Ovary (tissue), 9 donors: ENCODE measurements around the gene MRPL39. TPM values are rescaled to one million over a fixed set of nuclear protein-coding genes. Genes with fewer than 3 reads are reported as not detected.

ENCODE experiments used
- DNase-seq, 5 donors: peaks; one replicate each; pipeline ENCODE4 v3.0.0-alpha.2; 2019 to 2020
- H3K27ac ChIP-seq, 2 donors: fragments of 200-600 bp; one replicate each; pipeline versions ENCODE4 v1.5.1 to v1.8.0; 2019 to 2022
- H3K27me3 ChIP-seq: fragments of 200-600 bp; one replicate; pipeline ENCODE4 v1.8.0; 2022
- H3K36me3 ChIP-seq: fragments of 200-600 bp; sonication (generic); one replicate; pipeline ENCODE4 v1.5.1; 2019
- H3K4me1 ChIP-seq: one replicate; pipeline ENCODE4 v1.8.1; 2013; ENCODE audit warnings: mild to moderate bottlenecking, moderate library complexity; ENCODE audit not compliant: insufficient read depth
- H3K4me3 ChIP-seq: fragments of 200-600 bp; sonication (generic); one replicate; pipeline ENCODE4 v1.5.1; 2017
- H3K9me3 ChIP-seq, 2 donors: fragments of 200-600 bp in 1 of 2; sonication (generic) in 1 of 2; one replicate each; pipeline versions ENCODE4 v1.5.1 to v1.8.1; 2013 to 2019; ENCODE audit warnings: mild to moderate bottlenecking in 1 of 2, moderate library complexity in 1 of 2
- EP300 ChIP-seq: sonication (generic); formaldehyde crosslinking; IDR thresholded peaks from one replicate; pipeline ENCODE4 v1.6.1; 2017; ENCODE audit warnings: antibody characterized with exemption
- POLR2A ChIP-seq: fragments of 450-650 bp; IDR thresholded peaks from one replicate; pipeline ENCODE4 v1.6.1; 2017; ENCODE audit warnings: antibody characterized with exemption, mild to moderate bottlenecking, moderate library complexity
- WGBS, 3 donors: extraction: QIAGEN DNeasy Blood & Tissue Kit in 1 of 3; methylation state at CpG; one replicate each; pipeline versions ENCODE4 v1.1.5 to v1.1.7; 2013 to 2017; 5-methylcytosine and 5-hydroxymethylcytosine counted together
- intact Hi-C, 4 donors: fragments of 100-400 bp; cut with DNase I; formaldehyde crosslinking; loops; one replicate each; pipeline versions ENCODE4 v1.11.0 to v1.15.1; 2022 to 2023
- polyA plus RNA-seq, 2 donors: library from polyadenylated mRNA; stranded (reverse); fragments of 200-250 nt in 1 of 2; fragments of 350-450 nt in 1 of 2; fragmentation: Illumina TruSeq in 1 of 2; extraction: RNeasy Lipid Tissue Mini Kit (QIAGEN cat#74804) in 1 of 2; gene quantifications; one replicate each; pipeline ENCODE4 v1.2.3, GENCODE V29; 2013 to 2014
- total RNA-seq, 7 donors: library from RNA; depleted of rRNA in 2 of 7; stranded (reverse); fragments of >200 nt in 2 of 7; fragmentation: NEBNext Ultra II Directional in 3 of 7; extraction: Animal tissue kit (Norgen Biotek cat#: 25700) in 3 of 7; gene quantifications; one replicate each; pipeline versions ENCODE4 v1.1.0 to v1.2.4, GENCODE V29; 2016 to 2023
- TF ChIP-seq, protein P1 (sequence below), 3 donors: fragments of 450-650 bp in 2 of 3; fragments of 200-600 bp in 1 of 3; IDR thresholded peaks; one replicate each; pipeline versions ENCODE4 v1.5.1 to v1.8.0; 2016 to 2022; ENCODE audit warnings: antibody characterized with exemption in 3 of 3, mild to moderate bottlenecking in 1 of 3
- donor health status: DM: no; HTN: no; CAD: no; lungs with moderate emphysema.
- donor health status: DM: no; HTN: no; CAD: no.
- donor health status: Bipolar disorder and iron deficiency.
- donor health status: DM: yes; HTN: yes; CAD: no.
- donor health status: DM: no; HTN: no; CAD: no.
- donor health status: DM: yes; HTN: yes; CAD: no.

MRPL39 gene
- total and polyA plus RNA-seq, 9 donors = 15.3 to 26.3 (median 19.0) TPM

DNA sequence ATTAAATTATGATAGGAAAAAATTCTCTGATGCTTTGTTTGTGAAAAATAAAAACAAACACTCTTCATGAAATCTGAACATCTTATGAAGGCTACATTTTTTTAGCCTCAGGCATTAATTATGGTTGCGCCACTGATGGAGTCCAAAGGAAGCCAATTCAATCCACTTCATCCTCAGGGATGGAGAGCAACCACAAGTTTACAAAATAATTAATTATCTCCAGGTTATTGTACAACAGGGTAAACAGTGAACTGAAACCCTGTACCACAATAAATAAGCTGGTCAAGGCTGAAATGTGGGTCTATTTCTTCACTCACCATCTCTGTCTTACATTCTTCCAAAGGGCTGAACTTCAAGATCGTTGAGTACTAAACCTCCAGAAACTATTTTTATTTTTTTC, 49.2 kb downstream of the MRPL39 start:
- no peak overlapping the region for H3K27ac ChIP-seq
- no peaks in the 10 kb centered on the region for H3K9me3 ChIP-seq
- intact Hi-C loops = no loop called here
- H3K4me3 ChIP-seq = no peak overlapping the region
- H3K36me3 ChIP-seq = no peaks in the 10 kb centered on the region
- no peak for DNase-seq
- 70 to 85% (median 73%) methylated on average over 2 of the region's 2 CpGs for WGBS, 3 donors
- H3K4me1 ChIP-seq = no peaks in the 10 kb centered on the region
- no peaks in the 10 kb centered on the region for H3K27me3 ChIP-seq
- TF ChIP-seq EP300 (no peak), POLR2A (no peak)
- TF ChIP-seq, protein P1, sequence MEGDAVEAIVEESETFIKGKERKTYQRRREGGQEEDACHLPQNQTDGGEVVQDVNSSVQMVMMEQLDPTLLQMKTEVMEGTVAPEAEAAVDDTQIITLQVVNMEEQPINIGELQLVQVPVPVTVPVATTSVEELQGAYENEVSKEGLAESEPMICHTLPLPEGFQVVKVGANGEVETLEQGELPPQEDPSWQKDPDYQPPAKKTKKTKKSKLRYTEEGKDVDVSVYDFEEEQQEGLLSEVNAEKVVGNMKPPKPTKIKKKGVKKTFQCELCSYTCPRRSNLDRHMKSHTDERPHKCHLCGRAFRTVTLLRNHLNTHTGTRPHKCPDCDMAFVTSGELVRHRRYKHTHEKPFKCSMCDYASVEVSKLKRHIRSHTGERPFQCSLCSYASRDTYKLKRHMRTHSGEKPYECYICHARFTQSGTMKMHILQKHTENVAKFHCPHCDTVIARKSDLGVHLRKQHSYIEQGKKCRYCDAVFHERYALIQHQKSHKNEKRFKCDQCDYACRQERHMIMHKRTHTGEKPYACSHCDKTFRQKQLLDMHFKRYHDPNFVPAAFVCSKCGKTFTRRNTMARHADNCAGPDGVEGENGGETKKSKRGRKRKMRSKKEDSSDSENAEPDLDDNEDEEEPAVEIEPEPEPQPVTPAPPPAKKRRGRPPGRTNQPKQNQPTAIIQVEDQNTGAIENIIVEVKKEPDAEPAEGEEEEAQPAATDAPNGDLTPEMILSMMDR (IDR thresholded peaks at IDR 0.05) = no peak

DNA sequence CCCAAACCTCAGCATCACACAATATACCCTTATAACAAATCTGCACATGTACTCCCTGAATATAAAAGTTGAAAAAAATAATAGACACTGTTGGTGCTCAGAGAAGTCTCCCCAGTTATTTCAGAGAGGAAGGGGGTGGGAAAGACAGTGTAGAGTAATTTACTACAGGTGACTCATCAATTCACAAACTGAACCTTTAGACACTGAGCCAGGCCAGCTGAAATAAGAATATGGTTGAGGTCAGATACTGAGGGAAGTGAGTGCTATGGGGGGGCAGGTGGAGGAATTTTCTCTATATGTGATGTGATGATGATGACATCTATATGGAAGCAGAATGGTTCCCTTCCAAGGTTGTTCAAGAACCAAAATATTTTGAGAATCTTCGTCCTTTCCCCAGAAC, 50.1 kb downstream of the MRPL39 start:
- no peaks in the 10 kb centered on the region for H3K36me3 ChIP-seq
- intact Hi-C loops = no loop called here
- no peak overlapping the region for H3K27ac ChIP-seq
- WGBS, 3 donors = 76 to 92% (median 88%) methylated on average over 1 of the region's 1 CpG
- H3K27me3 ChIP-seq = no peaks in the 10 kb centered on the region
- no peaks in the 10 kb centered on the region for H3K4me1 ChIP-seq
- TF ChIP-seq POLR2A = no peak
- no peak for TF ChIP-seq EP300
- TF ChIP-seq, protein P1 (IDR thresholded peaks at IDR 0.05) = no peak
- DNase-seq = no peak
- no peak overlapping the region for H3K4me3 ChIP-seq
- no peaks in the 10 kb centered on the region for H3K9me3 ChIP-seq

DNA sequence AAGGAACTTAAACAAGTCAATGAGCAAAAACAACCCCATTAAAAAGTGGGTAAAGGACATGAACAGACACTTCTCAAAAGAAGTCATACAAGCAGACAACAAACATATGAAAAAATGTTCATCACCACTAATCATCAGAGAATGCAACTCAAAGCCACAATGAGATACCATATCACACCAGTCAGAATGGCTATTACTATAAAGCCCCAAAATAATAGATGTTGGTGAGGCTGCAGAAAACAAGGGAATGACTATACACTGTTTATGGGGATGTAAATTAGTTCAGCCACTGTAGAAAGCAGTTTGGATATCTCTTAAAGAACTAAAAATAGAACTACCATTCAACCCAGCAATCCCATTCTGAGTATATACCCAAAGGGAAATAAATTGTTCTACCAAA, 51.2 kb downstream of the MRPL39 start:
- no peaks in the 10 kb centered on the region for H3K36me3 ChIP-seq
- H3K27ac ChIP-seq = no peak overlapping the region
- H3K27me3 ChIP-seq = no peaks in the 10 kb centered on the region
- no peak for DNase-seq
- intact Hi-C loops = no loop called here
- no peaks in the 10 kb centered on the region for H3K9me3 ChIP-seq
- no peaks in the 10 kb centered on the region for H3K4me1 ChIP-seq
- no peak overlapping the region for H3K4me3 ChIP-seq
- TF ChIP-seq, protein P1 (IDR thresholded peaks at IDR 0.05) = no peak
- TF ChIP-seq POLR2A (no peak), EP300 (no peak)

DNA sequence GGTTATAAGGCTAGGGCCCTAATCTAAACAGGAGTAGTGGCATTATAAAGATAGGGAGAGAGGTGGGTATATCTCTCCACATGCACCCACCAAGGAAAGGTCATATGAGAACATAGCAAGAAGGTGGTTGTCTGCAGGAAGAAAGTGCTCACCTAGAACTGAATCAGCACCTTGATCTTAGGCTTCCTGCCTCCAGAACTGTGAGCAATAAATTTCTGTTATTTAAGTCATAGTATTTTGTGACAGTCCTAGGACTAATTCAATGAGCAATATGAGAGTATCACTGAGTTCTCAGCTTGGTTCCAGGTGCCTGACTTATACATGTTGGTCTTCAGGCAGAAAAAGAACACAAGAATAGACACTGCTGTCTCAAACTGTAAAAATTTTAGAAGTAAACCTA, 51.8 kb downstream of the MRPL39 start:
- H3K27me3 ChIP-seq = no peaks in the 10 kb centered on the region
- H3K4me1 ChIP-seq = no peaks in the 10 kb centered on the region
- H3K9me3 ChIP-seq = no peaks in the 10 kb centered on the region
- DNase-seq = no peak
- no peak overlapping the region for H3K4me3 ChIP-seq
- H3K36me3 ChIP-seq = no peaks in the 10 kb centered on the region
- no peak for TF ChIP-seq POLR2A
- TF ChIP-seq, protein P1 (IDR thresholded peaks at IDR 0.05) = no peak
- no peak for TF ChIP-seq EP300
- intact Hi-C loops = no loop called here
- H3K27ac ChIP-seq = no peak overlapping the region

DNA sequence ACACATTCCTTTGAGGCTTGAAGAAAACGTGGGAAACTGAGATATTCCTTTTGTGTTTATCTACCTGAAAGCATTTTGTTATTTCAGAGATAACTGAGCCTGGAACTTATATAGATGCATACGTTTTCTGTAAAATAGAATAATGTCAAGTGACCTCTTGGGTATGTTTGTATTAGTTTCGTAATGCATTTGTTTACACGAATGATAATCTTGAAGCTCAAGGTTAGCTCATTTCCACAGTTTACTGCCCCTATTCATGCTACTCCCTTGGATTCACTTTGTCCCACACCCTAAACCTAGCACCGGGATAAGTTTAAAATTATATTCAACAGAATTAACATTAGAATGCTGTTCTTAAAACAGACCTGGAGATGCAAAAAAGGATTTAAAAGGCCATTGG, 54.4 kb downstream of the MRPL39 start:
- H3K27me3 ChIP-seq = no peaks in the 10 kb centered on the region
- no peak overlapping the region for H3K4me3 ChIP-seq
- H3K4me1 ChIP-seq = no peaks in the 10 kb centered on the region
- H3K9me3 ChIP-seq = no peaks in the 10 kb centered on the region
- no peak overlapping the region for H3K27ac ChIP-seq
- TF ChIP-seq, protein P1 (IDR thresholded peaks at IDR 0.05) = no peak
- TF ChIP-seq EP300 (no peak), POLR2A (no peak)
- DNase-seq = no peak
- intact Hi-C loops = no loop called here
- H3K36me3 ChIP-seq = no peaks in the 10 kb centered on the region
- WGBS, 3 donors = 67 to 77% (median 73%) methylated on average over 5 of the region's 5 CpGs
